Esophagus squamous epithelium (tissue), 5 donors: Measurements from ENCODE around the gene PRKCE. TPM values are rescaled to one million over a fixed set of nuclear protein-coding genes. Genes with fewer than 3 reads are reported as not detected.

Experiments used
- DNase-seq: peaks from one replicate; lab custom pipeline; 2025; lab: John Stamatoyannopoulos, UW
- H3K27ac ChIP-seq, 4 donors: fragments of 200-600 bp; sonication (generic); one replicate each; pipeline ENCODE4 v1.5.1; 2016 to 2019; ENCODE audit warnings: mild to moderate bottlenecking in 1 of 4
- H3K27me3 ChIP-seq, 4 donors: fragments of 200-600 bp; sonication (generic); 1 replicate in 3 of 4; 2 replicates in 1 of 4; pipeline versions ENCODE4 v1.5.1 to v1.6.0; 2017 to 2021; ENCODE audit warnings: antibody characterized with exemption in 1 of 4
- H3K36me3 ChIP-seq, 3 donors: fragments of 200-600 bp; sonication (generic); one replicate each; pipeline ENCODE4 v1.5.1; 2016 to 2019
- H3K4me1 ChIP-seq, 3 donors: fragments of 200-600 bp; sonication (generic); one replicate each; pipeline ENCODE4 v1.5.1; 2017 to 2019
- H3K4me3 ChIP-seq, 4 donors: fragments of 200-600 bp; sonication (generic); 1 replicate in 3 of 4; 2 replicates in 1 of 4; pipeline ENCODE4 v1.5.1; 2016 to 2019; ENCODE audit warnings: mild to moderate bottlenecking in 2 of 4, moderate library complexity in 1 of 4
- H3K9me3 ChIP-seq, 3 donors: fragments of 200-600 bp; sonication (generic); one replicate each; pipeline ENCODE4 v1.5.1; 2016 to 2019
- CTCF ChIP-seq, 6 experiments: fragments of 450-650 bp in 4 of 6; fragments of 200-600 bp in 2 of 6; sonication (generic) in 2 of 6; IDR thresholded peaks; one replicate each; pipeline ENCODE4 v1.5.1; 2016 to 2019; ENCODE audit warnings: antibody characterized with exemption in 6 of 6, mild to moderate bottlenecking in 4 of 6, moderate library complexity in 4 of 6
- POLR2A ChIP-seq, 4 donors: fragments of 450-650 bp; IDR thresholded peaks; one replicate each; pipeline ENCODE4 v1.6.1; 2017; ENCODE audit warnings: antibody characterized with exemption in 4 of 4, mild to moderate bottlenecking in 4 of 4, moderate library complexity in 3 of 4
- WGBS, 2 donors: methylation state at CpG; one replicate each; pipeline ENCODE4 v1.1.5; 2018; 5-methylcytosine and 5-hydroxymethylcytosine counted together
- intact Hi-C: fragments of 100-400 bp; cut with DNase I; formaldehyde crosslinking; loops from one replicate; pipeline ENCODE4 v1.15.0; 2022
- total RNA-seq, 4 donors: library from RNA; depleted of rRNA; stranded (reverse); fragments of >200 nt; gene quantifications; one replicate each; pipeline ENCODE4 v1.1.0, GENCODE V29; 2016
- donor health status: DM: yes; HTN: yes; CAD: no.

The PRKCE gene
- total RNA-seq, 4 donors from 2014 or later = 6.5 to 13.7 (median 9.9) TPM

GRCh38 chr2:45716915-45717314 lies 65.4 kb downstream of the PRKCE start:
- Histone ChIP-seq H3K27ac (no peak overlapping the region), H3K4me1 (peaks cover 0 to 35% (median 4%) of the 10 kb centered on the region in 3 donors), H3K36me3 (no peaks in the 10 kb centered on the region), H3K9me3 (no peaks in the 10 kb centered on the region), H3K27me3 (no peaks in the 10 kb centered on the region), H3K4me3 (no peak overlapping the region)
- intact Hi-C loops = no loop called here
- no peak for DNase-seq
- TF ChIP-seq POLR2A (IDR thresholded peaks at IDR 0.05) = no peak
- no peak for TF ChIP-seq CTCF (IDR thresholded peaks at IDR 0.05)

GRCh38 chr2:45720210-45720609 lies 68.7 kb downstream of the PRKCE start:
- 90 to 96% methylated on average over 6 of the region's 6 CpGs for WGBS, 2 donors
- intact Hi-C loops = no loop called here
- Histone ChIP-seq H3K9me3 (no peaks in the 10 kb centered on the region), H3K36me3 (no peaks in the 10 kb centered on the region), H3K27me3 (no peaks in the 10 kb centered on the region), H3K27ac (no peak overlapping the region), H3K4me1 (peaks cover 0 to 49% (median 0%) of the 10 kb centered on the region in 3 donors), H3K4me3 (no peak overlapping the region)
- DNase-seq = no peak
- TF ChIP-seq POLR2A (IDR thresholded peaks at IDR 0.05) = no peak

- 88 to 100% methylated on average over 1 of the region's 1 CpG for WGBS, 2 donors
- peaks cover 0 to 40% (median 0%) of the 10 kb centered on the region in 3 donors for H3K4me1 ChIP-seq
- no peak for DNase-seq
- no peak overlapping the region for H3K4me3 ChIP-seq
- H3K36me3 ChIP-seq = no peaks in the 10 kb centered on the region
- no peaks in the 10 kb centered on the region for H3K27me3 ChIP-seq
- H3K9me3 ChIP-seq = no peaks in the 10 kb centered on the region
- no peak overlapping the region for H3K27ac ChIP-seq
- intact Hi-C loops = no loop called here
- no peak for TF ChIP-seq POLR2A (IDR thresholded peaks at IDR 0.05)
- no peak for TF ChIP-seq CTCF (IDR thresholded peaks at IDR 0.05)
These were observed 69.7 kb downstream of the PRKCE start for GRCh38 chr2:45721150-45721549.

- 71 to 73% methylated on average over 5 of the region's 5 CpGs for WGBS, 2 donors
- intact Hi-C loops = no loop called here
- Histone ChIP-seq H3K4me3 (no peak overlapping the region), H3K9me3 (no peaks in the 10 kb centered on the region), H3K27me3 (no peaks in the 10 kb centered on the region), H3K27ac (no peak overlapping the region), H3K36me3 (no peaks in the 10 kb centered on the region), H3K4me1 (peaks cover 0 to 38% (median 0%) of the 10 kb centered on the region in 3 donors)
- DNase-seq = no peak
- TF ChIP-seq POLR2A (IDR thresholded peaks at IDR 0.05) = no peak
- TF ChIP-seq CTCF (IDR thresholded peaks at IDR 0.05) = no peak
These were observed 71.0 kb downstream of the PRKCE start for GRCh38 chr2:45722477-45722876.

- no peak for TF ChIP-seq POLR2A (IDR thresholded peaks at IDR 0.05)
- TF ChIP-seq CTCF (IDR thresholded peaks at IDR 0.05) = no peak
- 84 to 92% methylated on average over 2 of the region's 2 CpGs for WGBS, 2 donors
- Histone ChIP-seq H3K36me3 (no peaks in the 10 kb centered on the region), H3K27ac (no peak overlapping the region), H3K9me3 (no peaks in the 10 kb centered on the region), H3K4me1 (peaks cover 0 to 38% (median 0%) of the 10 kb centered on the region in 3 donors), H3K27me3 (no peaks in the 10 kb centered on the region), H3K4me3 (no peak overlapping the region)
- intact Hi-C loops = no loop called here
- no peak for DNase-seq
These were observed 72.4 kb downstream of the PRKCE start for GRCh38 chr2:45723857-45724256.

- H3K27ac ChIP-seq = no peak overlapping the region
- no peaks in the 10 kb centered on the region for H3K9me3 ChIP-seq
- TF ChIP-seq POLR2A (IDR thresholded peaks at IDR 0.05) (no peak), CTCF (IDR thresholded peaks at IDR 0.05) (no peak)
These were observed 72.9 kb downstream of the PRKCE start for GRCh38 chr2:45724335-45724734.

More at GRCh38 chr2:45724335-45724734, 72.9 kb downstream of the PRKCE start:
- Histone ChIP-seq H3K27me3 (no peaks in the 10 kb centered on the region), H3K4me3 (no peak overlapping the region), H3K36me3 (no peaks in the 10 kb centered on the region), H3K4me1 (peaks cover 0 to 34% (median 0%) of the 10 kb centered on the region in 3 donors)
- intact Hi-C loops = no loop called here
- WGBS, 2 donors = 44 to 48% methylated on average over 2 of the region's 2 CpGs
- DNase-seq = no peak
